Gastrocnemius medialis (tissue), 4 donors: ENCODE data around the gene FEV. TPM values are rescaled to one million over a fixed set of nuclear protein-coding genes. Genes with fewer than 3 reads are reported as not detected.

Source experiments
- ATAC-seq, 2 donors: fragments of 150-250 bp; one replicate each; pipeline ENCODE4 v1.9.1; 2016
- DNase-seq, 2 donors: peaks; one replicate each; pipeline ENCODE4 v3.0.0-alpha.2; 2019
- H3K27ac ChIP-seq, 4 donors: fragments of 200-600 bp; sonication (generic); 1 replicate in 1 of 4; 2 replicates in 3 of 4; pipeline ENCODE4 v1.5.1; 2016 to 2018; ENCODE audit warnings: mild to moderate bottlenecking in 2 of 4, moderate library complexity in 1 of 4
- H3K27me3 ChIP-seq, 3 donors: fragments of 200-600 bp; sonication (generic) in 2 of 3; 1 replicate in 1 of 3; 2 replicates in 2 of 3; pipeline versions ENCODE4 v1.5.1 to v1.6.0; 2016 to 2019; ENCODE audit warnings: mild to moderate bottlenecking in 1 of 3, moderate library complexity in 1 of 3
- H3K36me3 ChIP-seq, 2 donors: fragments of 200-600 bp; sonication (generic) in 1 of 2; one replicate each; pipeline ENCODE4 v1.5.1; 2017 to 2018
- H3K4me1 ChIP-seq, 2 donors: fragments of 200-600 bp; sonication (generic) in 1 of 2; one replicate each; pipeline ENCODE4 v1.5.1; 2016 to 2017; ENCODE audit warnings: mild to moderate bottlenecking in 2 of 2
- H3K4me3 ChIP-seq, 4 donors: fragments of 200-600 bp; sonication (generic) in 3 of 4; 1 replicate in 1 of 4; 2 replicates in 3 of 4; pipeline ENCODE4 v1.5.1; 2016 to 2019; ENCODE audit warnings: mild to moderate bottlenecking in 2 of 4
- H3K9me3 ChIP-seq, 3 donors: fragments of 200-600 bp; sonication (generic) in 2 of 3; 1 replicate in 1 of 3; 2 replicates in 2 of 3; pipeline ENCODE4 v1.5.1; 2016 to 2019
- POLR2A ChIP-seq, 2 donors: fragments of 450-650 bp; IDR thresholded peaks; one replicate each; pipeline ENCODE4 v1.6.1; 2017; ENCODE audit warnings: antibody characterized with exemption in 2 of 2, mild to moderate bottlenecking in 2 of 2, moderate library complexity in 2 of 2
- in situ Hi-C, 4 donors: fragments of 200-750 bp; cut with MboI; loops; one replicate each; pipeline versions ENCODE4 v1.15.0 to v1.8.0; 2017; ENCODE audit warnings: low sequenced_read_pairs in 4 of 4
- intact Hi-C: fragments of 100-400 bp; cut with DNase I; formaldehyde crosslinking; loops from one replicate; pipeline ENCODE4 v1.15.1; 2023; ENCODE audit warnings: low total_unique reads
- total RNA-seq, 4 donors: library from RNA; depleted of rRNA; stranded (reverse); fragments of >200 nt; gene quantifications; one replicate each; pipeline versions ENCODE4 v1.1.0 to v1.2.3, GENCODE V29; 2016
- TF ChIP-seq, protein P1 (sequence below), 5 experiments: fragments of 450-650 bp in 3 of 5; fragments of 200-600 bp in 2 of 5; sonication (generic) in 2 of 5; IDR thresholded peaks in 4 of 5; conservative IDR thresholded peaks in 1 of 5; 1 replicate in 4 of 5; 2 replicates in 1 of 5; pipeline ENCODE4 v1.5.1; 2016 to 2019; ENCODE audit warnings: antibody characterized with exemption in 5 of 5, mild to moderate bottlenecking in 3 of 5, moderate library complexity in 3 of 5

The FEV gene
- total RNA-seq, 4 donors from 2014 or later, result not detected

DNA sequence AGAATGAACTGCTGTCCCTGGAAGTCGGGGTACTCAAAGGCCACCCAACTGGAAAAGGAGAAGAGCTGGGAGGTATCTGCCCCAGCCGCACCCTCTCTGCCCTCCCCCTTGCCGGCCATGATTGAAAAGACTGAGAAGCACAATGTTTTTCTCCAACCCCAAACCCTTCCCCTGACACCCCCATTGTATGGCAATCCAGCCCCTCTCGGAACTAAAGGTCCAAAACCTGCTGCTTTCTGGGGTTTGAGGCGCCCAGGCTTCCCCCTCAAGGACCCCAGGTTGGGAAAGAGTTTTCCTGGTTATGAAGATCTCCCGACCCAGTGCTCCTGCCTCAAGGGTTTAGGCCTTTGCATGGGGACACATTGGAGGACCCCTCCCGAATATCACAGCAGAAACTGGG lies 7.2 kb upstream of the FEV start:
- Histone ChIP-seq H3K9me3 (no peaks in the 10 kb centered on the region), H3K36me3 (no peaks in the 10 kb centered on the region), H3K4me1 (peaks cover 10 to 18% of the 10 kb centered on the region in 2 donors), H3K27me3 (peaks cover 85 to 92% (median 86%) of the 10 kb centered on the region in 3 donors), H3K27ac (no peak overlapping the region), H3K4me3 (no peak overlapping the region)
- DNase-seq (no peak), ATAC-seq (no peak)
- intact Hi-C loops, result loop anchor here (10.0 kb wide), 1 partner anchor 303 kb away; no protein-coding TSS in a partner anchor
- in situ Hi-C loops, result no loop called here
- TF ChIP-seq, protein P1, sequence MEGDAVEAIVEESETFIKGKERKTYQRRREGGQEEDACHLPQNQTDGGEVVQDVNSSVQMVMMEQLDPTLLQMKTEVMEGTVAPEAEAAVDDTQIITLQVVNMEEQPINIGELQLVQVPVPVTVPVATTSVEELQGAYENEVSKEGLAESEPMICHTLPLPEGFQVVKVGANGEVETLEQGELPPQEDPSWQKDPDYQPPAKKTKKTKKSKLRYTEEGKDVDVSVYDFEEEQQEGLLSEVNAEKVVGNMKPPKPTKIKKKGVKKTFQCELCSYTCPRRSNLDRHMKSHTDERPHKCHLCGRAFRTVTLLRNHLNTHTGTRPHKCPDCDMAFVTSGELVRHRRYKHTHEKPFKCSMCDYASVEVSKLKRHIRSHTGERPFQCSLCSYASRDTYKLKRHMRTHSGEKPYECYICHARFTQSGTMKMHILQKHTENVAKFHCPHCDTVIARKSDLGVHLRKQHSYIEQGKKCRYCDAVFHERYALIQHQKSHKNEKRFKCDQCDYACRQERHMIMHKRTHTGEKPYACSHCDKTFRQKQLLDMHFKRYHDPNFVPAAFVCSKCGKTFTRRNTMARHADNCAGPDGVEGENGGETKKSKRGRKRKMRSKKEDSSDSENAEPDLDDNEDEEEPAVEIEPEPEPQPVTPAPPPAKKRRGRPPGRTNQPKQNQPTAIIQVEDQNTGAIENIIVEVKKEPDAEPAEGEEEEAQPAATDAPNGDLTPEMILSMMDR (IDR thresholded peaks at IDR 0.05 in 4 of 5, conservative IDR thresholded peaks at IDR 0.05 in 1 of 5), result no peak
- TF ChIP-seq POLR2A (IDR thresholded peaks at IDR 0.05), result no peak

DNA sequence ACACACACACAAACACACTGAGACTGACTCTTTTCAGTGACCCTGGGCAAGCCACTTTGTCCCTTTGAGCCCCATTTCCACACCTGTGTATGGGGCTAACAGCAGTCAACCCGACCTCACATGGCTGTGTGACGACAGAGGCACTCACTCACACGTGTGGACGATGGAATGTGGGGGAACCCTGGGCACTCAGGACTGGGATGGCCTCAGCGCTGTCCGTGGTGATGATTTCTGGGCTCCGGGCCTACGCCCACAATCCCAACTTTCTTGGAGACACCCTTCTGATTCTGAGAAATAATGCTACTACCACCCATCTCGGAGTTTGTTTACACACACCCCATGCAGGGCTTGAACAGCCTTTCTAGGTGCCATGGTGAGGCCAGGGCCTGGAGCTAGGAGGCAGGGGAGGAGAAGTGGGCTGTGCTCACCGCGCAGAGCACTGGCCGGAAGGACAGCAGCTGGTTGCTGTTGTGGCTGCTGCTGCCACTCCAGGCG lies 6.7 kb upstream of the FEV start:
- H3K9me3 ChIP-seq, result no peaks in the 10 kb centered on the region
- no peak for DNase-seq
- no peaks in the 10 kb centered on the region for H3K36me3 ChIP-seq
- intact Hi-C loops (loop anchor here (10.0 kb wide), 1 partner anchor 303 kb away; no protein-coding TSS in a partner anchor), in situ Hi-C loops (no loop called here)
- ATAC-seq, result no peak
- no peak overlapping the region for H3K4me3 ChIP-seq
- peaks cover 10 to 18% of the 10 kb centered on the region in 2 donors for H3K4me1 ChIP-seq
- TF ChIP-seq, protein P1 (IDR thresholded peaks at IDR 0.05 in 4 of 5, conservative IDR thresholded peaks at IDR 0.05 in 1 of 5), result no peak
- TF ChIP-seq POLR2A (IDR thresholded peaks at IDR 0.05), result no peak
- H3K27me3 ChIP-seq, result peaks cover 90 to 96% (median 91%) of the 10 kb centered on the region in 3 donors
- no peak overlapping the region for H3K27ac ChIP-seq

GRCh38 chr2:218990612-218991011 lies 5.6 kb upstream of the FEV start:
- H3K9me3 ChIP-seq, result no peaks in the 10 kb centered on the region
- peaks cover 5 to 15% of the 10 kb centered on the region in 2 donors for H3K4me1 ChIP-seq
- no peaks in the 10 kb centered on the region for H3K36me3 ChIP-seq
- DNase-seq (no peak), ATAC-seq (no peak)
- H3K4me3 ChIP-seq, result no peak overlapping the region
- H3K27ac ChIP-seq, result no peak overlapping the region
- intact Hi-C loops, result loop anchor here (10.0 kb wide), 1 partner anchor 304 kb away; no protein-coding TSS in a partner anchor
- in situ Hi-C loops, result no loop called here
- TF ChIP-seq, protein P1 (IDR thresholded peaks at IDR 0.05 in 4 of 5, conservative IDR thresholded peaks at IDR 0.05 in 1 of 5), result no peak
- no peak for TF ChIP-seq POLR2A (IDR thresholded peaks at IDR 0.05)
- H3K27me3 ChIP-seq, result peaks cover 97 to 99% (median 98%) of the 10 kb centered on the region in 3 donors

DNA sequence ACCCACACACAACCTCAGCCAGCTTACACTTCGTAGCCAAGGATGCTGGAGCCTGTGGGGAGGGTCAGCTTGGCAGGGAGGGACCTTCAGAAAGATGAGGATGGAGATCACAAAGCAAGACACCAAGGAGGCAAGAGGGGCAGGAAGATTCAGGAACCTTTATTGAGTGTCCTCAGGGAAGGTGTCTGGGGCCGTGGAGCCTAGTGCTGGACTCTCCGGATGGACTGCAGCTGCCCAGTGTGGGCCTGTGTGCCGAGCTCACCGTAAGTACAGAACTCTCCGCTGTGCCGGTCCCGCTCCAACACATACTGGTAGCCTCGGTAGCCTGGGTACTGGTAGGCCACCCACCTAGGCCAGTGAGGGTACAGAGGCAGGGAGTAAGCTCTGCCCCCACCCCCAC lies 5.1 kb upstream of the FEV start:
- Histone ChIP-seq H3K27me3 (peaks cover 96 to 99% (median 98%) of the 10 kb centered on the region in 3 donors), H3K36me3 (no peaks in the 10 kb centered on the region), H3K4me3 (no peak overlapping the region), H3K27ac (no peak overlapping the region), H3K9me3 (no peaks in the 10 kb centered on the region), H3K4me1 (peaks cover 5 to 17% of the 10 kb centered on the region in 2 donors)
- in situ Hi-C loops (no loop called here), intact Hi-C loops (loop anchor here (10.0 kb wide), 1 partner anchor 305 kb away; no protein-coding TSS in a partner anchor)
- DNase-seq (no peak), ATAC-seq (no peak)
- TF ChIP-seq POLR2A (IDR thresholded peaks at IDR 0.05), result no peak
- TF ChIP-seq, protein P1 (IDR thresholded peaks at IDR 0.05 in 4 of 5, conservative IDR thresholded peaks at IDR 0.05 in 1 of 5), result no peak
